ENCODE measurements around the gene CLEC16A. TPM values are rescaled to one million over a fixed set of nuclear protein-coding genes. Genes with fewer than 3 reads are reported as not detected.

Gene CLEC16A
- total RNA-seq, 4 donors from 2014 or later, result 24.5 to 33.0 (median 29.3) TPM

GRCh38 chr16:11005611-11005975 lies 61.2 kb downstream of the CLEC16A start:
- intact Hi-C loops (cut with DNase I; ENCODE audit: low total_unique reads), result no loop called here
- H3K27ac ChIP-seq, result peak overlapping the region; percentile 62 to 79 (median 74)
- no peaks in the 10 kb centered on the region for H3K27me3 ChIP-seq
- H3K9me3 ChIP-seq, result no peaks in the 10 kb centered on the region
- no peak for DNase-seq
- TF ChIP-seq CTCF (IDR thresholded peaks at IDR 0.05 in 4 of 5, conservative IDR thresholded peaks at IDR 0.05 in 1 of 5) (no peak), POLR2A (IDR thresholded peaks at IDR 0.05) (no peak)
- no peak overlapping the region for H3K4me3 ChIP-seq
- in situ Hi-C loops (cut with MboI; ENCODE audit: low sequenced_read_pairs in 4 of 4), result no loop called here
- H3K36me3 ChIP-seq, result peaks cover 0 to 8% of the 10 kb centered on the region in 2 donors
- H3K4me1 ChIP-seq, result peaks cover 14 to 31% of the 10 kb centered on the region in 2 donors
- no peak for ATAC-seq

GRCh38 chr16:11006656-11007055 lies 62.3 kb downstream of the CLEC16A start:
- TF ChIP-seq POLR2A (IDR thresholded peaks at IDR 0.05), result no peak
- TF ChIP-seq CTCF (IDR thresholded peaks at IDR 0.05 in 4 of 5, conservative IDR thresholded peaks at IDR 0.05 in 1 of 5), result no peak
- Histone ChIP-seq H3K27me3 (no peaks in the 10 kb centered on the region), H3K9me3 (no peaks in the 10 kb centered on the region), H3K27ac (peak overlapping the region in 2 of 4 donors; percentile 26 to 43), H3K36me3 (peaks cover 0 to 8% of the 10 kb centered on the region in 2 donors), H3K4me1 (peaks cover 22 to 42% of the 10 kb centered on the region in 2 donors), H3K4me3 (no peak overlapping the region)
- in situ Hi-C loops (cut with MboI; ENCODE audit: low sequenced_read_pairs in 4 of 4), result no loop called here
- DNase-seq, result no peak
- intact Hi-C loops (cut with DNase I; ENCODE audit: low total_unique reads), result no loop called here
- no peak for ATAC-seq

GRCh38 chr16:11007714-11008280 lies 63.4 kb downstream of the CLEC16A start:
- ATAC-seq (no peak), DNase-seq (no peak)
- Histone ChIP-seq H3K4me1 (peaks cover 22 to 45% of the 10 kb centered on the region in 2 donors), H3K27ac (peak overlapping the region in 1 of 4 donors; percentile 43), H3K36me3 (peaks cover 0 to 8% of the 10 kb centered on the region in 2 donors), H3K27me3 (no peaks in the 10 kb centered on the region), H3K4me3 (no peak overlapping the region), H3K9me3 (no peaks in the 10 kb centered on the region)
- TF ChIP-seq CTCF (IDR thresholded peaks at IDR 0.05 in 4 of 5, conservative IDR thresholded peaks at IDR 0.05 in 1 of 5), result no peak
- TF ChIP-seq POLR2A (IDR thresholded peaks at IDR 0.05), result no peak
- intact Hi-C loops (cut with DNase I; ENCODE audit: low total_unique reads) (no loop called here), in situ Hi-C loops (cut with MboI; ENCODE audit: low sequenced_read_pairs in 4 of 4) (no loop called here)

GRCh38 chr16:11009027-11009755 lies 64.8 kb downstream of the CLEC16A start:
- Histone ChIP-seq H3K4me1 (peaks cover 18 to 37% of the 10 kb centered on the region in 2 donors), H3K36me3 (no peaks in the 10 kb centered on the region), H3K27ac (peak overlapping the region in 3 of 4 donors; percentile 63 to 84 (median 72)), H3K27me3 (no peaks in the 10 kb centered on the region), H3K9me3 (no peaks in the 10 kb centered on the region), H3K4me3 (no peak overlapping the region)
- DNase-seq (no peak), ATAC-seq (no peak)
- TF ChIP-seq CTCF (IDR thresholded peaks at IDR 0.05 in 4 of 5, conservative IDR thresholded peaks at IDR 0.05 in 1 of 5) (no peak), POLR2A (IDR thresholded peaks at IDR 0.05) (no peak)
- intact Hi-C loops (cut with DNase I; ENCODE audit: low total_unique reads) (no loop called here), in situ Hi-C loops (cut with MboI; ENCODE audit: low sequenced_read_pairs in 4 of 4) (no loop called here)
